T-helper 17 cell (primary cell): ENCODE data around the gene CDC42EP5. TPM values are rescaled to one million over a fixed set of nuclear protein-coding genes. Genes with fewer than 3 reads are reported as not detected.
A peak's percentile ranks its signal among the peaks of the same experiment; 100 is the strongest.

Source experiments
- ATAC-seq: fragments of 150-1000 bp; cut with Tn5 transposase; 2 replicates; pipeline ENCODE4 v1.10.0; 2021; ENCODE audit warnings: mild to moderate bottlenecking, moderate library complexity
- DNase-seq, 3 donors: peaks; one replicate each; pipeline versions ENCODE4 v3.0.0 to v3.0.0-alpha.2; 2020 to 2021
- H3K9me3 ChIP-seq: one replicate; pipeline ENCODE4 v1.7.0; 2013; ENCODE audit warnings: low read length, mild to moderate bottlenecking; ENCODE audit not compliant: control insufficient read depth, poor library complexity, severe bottlenecking
- H3K27ac Mint-ChIP-seq: one replicate; pipeline ENCODE4 v1.8.0; 2022; ENCODE audit warnings: mild to moderate bottlenecking, moderate library complexity, mixed read lengths
- H3K27me3 Mint-ChIP-seq: one replicate; pipeline ENCODE4 v1.8.0; 2022; ENCODE audit warnings: mixed read lengths
- H3K36me3 Mint-ChIP-seq: one replicate; pipeline ENCODE4 v1.8.0; 2022; ENCODE audit warnings: low read depth, mixed read lengths
- H3K4me1 Mint-ChIP-seq: one replicate; pipeline ENCODE4 v1.8.0; 2022; ENCODE audit warnings: mild to moderate bottlenecking, mixed read lengths
- H3K4me3 Mint-ChIP-seq: one replicate; pipeline ENCODE4 v1.8.0; 2022; ENCODE audit warnings: mild to moderate bottlenecking, moderate library complexity, mixed read lengths
- total RNA-seq, 4 donors: library from RNA in 2 of 4; stranded (reverse) in 2 of 4; gene quantifications; one replicate each; pipeline ENCODE4 v1.2.3 and lab custom pipeline; 2022 to 2026

Gene CDC42EP5
- total RNA-seq, 2 donors from 2014 or later, result not detected

GRCh38 chr19:54418930-54419800 is 53.9 kb downstream of the CDC42EP5 start:
- ATAC-seq, result no peak
- no peak for DNase-seq
- Mint-ChIP-seq H3K36me3 (peaks cover 13% of the 10 kb centered on the region), H3K4me3 (no peak overlapping the region), H3K27me3 (peaks cover 40% of the 10 kb centered on the region), H3K27ac (no peak overlapping the region), H3K4me1 (peaks cover 19% of the 10 kb centered on the region)
- H3K9me3 ChIP-seq, result no peaks in the 10 kb centered on the region

- H3K27me3 Mint-ChIP-seq, result peaks cover 34% of the 10 kb centered on the region
- DNase-seq, result no peak
Observed at GRCh38 chr19:54418030-54418929, 54.8 kb downstream of the CDC42EP5 start.

DNA sequence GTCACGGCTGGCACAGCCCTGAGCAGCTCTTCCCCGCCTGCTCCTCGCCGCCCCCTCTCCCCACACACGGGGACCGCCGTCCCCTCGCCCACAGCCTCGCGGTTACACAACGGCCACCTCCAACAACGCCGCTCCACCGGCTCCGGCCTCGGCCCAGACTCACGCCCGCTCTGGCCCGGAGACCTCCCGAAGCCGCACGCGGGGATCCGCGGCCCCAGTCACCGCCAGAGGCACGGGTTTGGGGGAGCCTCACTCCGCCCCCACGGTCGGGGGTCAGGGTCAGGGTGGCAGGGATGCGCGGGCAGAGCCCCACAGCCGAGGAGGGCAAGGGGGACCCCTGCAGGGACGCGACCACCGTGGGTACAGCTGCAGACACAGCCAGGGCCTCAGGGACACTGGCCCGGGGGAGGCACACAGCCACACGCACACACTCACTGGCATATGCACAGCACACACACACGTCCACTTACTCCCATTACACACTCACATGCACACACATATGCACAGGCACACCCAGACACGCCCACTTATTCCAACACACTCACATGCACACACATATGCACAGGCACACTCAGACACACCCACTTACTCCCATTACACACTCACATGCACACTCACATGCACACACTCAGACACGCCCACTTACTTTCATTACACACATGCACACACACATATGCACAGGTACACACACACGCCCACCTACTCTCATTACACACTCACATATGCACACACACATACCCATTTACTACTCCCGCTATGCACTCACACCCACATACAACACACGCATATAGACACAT is 56.2 kb downstream of the CDC42EP5 start:
- H3K9me3 ChIP-seq, result no peaks in the 10 kb centered on the region
- H3K36me3 Mint-ChIP-seq, result peaks cover 13% of the 10 kb centered on the region
- H3K27me3 Mint-ChIP-seq, result peaks cover 34% of the 10 kb centered on the region
- DNase-seq, result no peak
- ATAC-seq, result no peak
- H3K4me3 Mint-ChIP-seq, result no peak overlapping the region
- no peak overlapping the region for H3K27ac Mint-ChIP-seq
- H3K4me1 Mint-ChIP-seq, result peaks cover 19% of the 10 kb centered on the region

More at GRCh38 chr19:54418030-54418929, 54.8 kb downstream of the CDC42EP5 start:
- no peaks in the 10 kb centered on the region for H3K9me3 ChIP-seq
- peaks cover 15% of the 10 kb centered on the region for H3K36me3 Mint-ChIP-seq
- peak overlapping the region; percentile 92 for H3K4me3 Mint-ChIP-seq
- H3K27ac Mint-ChIP-seq, result peak overlapping the region; percentile 82
- peaks cover 19% of the 10 kb centered on the region for H3K4me1 Mint-ChIP-seq
- peak; percentile 73 for ATAC-seq

DNA sequence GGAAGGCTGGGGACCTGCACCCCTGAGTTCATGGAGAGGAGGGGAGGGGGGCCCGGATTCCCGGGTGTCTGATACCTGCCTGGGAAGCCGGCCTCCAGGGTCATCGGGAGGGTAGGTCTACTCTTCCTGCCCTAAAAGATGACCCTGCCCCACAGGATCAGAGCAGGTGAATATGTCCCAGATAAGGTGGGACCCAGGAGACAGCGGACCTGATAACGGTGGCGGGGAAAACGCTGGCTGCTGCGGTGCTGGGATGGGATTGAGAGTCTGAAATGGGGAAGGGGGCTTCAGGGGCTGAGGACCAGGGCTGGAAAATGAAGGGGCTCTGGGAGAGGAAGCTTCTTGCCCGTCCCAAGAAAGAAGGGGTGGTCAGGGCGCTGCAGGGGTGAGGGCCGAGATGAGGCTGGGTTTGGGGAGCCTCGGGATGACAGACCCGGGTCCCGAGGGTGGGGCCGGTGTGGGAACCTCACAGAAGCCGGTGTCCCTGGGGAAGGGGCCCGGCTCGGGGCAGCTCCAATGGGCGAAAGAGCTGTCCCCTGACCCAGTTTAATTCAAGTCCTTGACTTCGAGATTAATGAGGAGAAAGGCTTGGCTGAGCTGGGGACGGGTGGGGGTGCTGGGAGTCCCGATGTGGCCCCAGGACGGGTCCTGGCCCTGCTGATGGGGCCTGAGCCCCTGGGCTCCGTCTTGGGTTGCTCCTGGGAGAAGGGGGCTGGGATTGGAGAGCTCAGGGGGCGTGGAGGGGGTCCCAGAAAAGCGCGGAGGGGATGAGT is 57.0 kb downstream of the CDC42EP5 start:
- no peaks in the 10 kb centered on the region for H3K9me3 ChIP-seq
- DNase-seq (no peak), ATAC-seq (no peak)
- peaks cover 20% of the 10 kb centered on the region for H3K4me1 Mint-ChIP-seq
- H3K4me3 Mint-ChIP-seq, result no peak overlapping the region
- H3K36me3 Mint-ChIP-seq, result peaks cover 13% of the 10 kb centered on the region
- no peak overlapping the region for H3K27ac Mint-ChIP-seq
- H3K27me3 Mint-ChIP-seq, result peaks cover 34% of the 10 kb centered on the region

- Mint-ChIP-seq H3K27me3 (peaks cover 34% of the 10 kb centered on the region), H3K36me3 (peaks cover 13% of the 10 kb centered on the region), H3K4me1 (peaks cover 19% of the 10 kb centered on the region), H3K4me3 (peak within 1 kb of the TSS; percentile 32), H3K27ac (no peak within 1 kb of the TSS)
- ATAC-seq (peak; percentile 75), DNase-seq (peak in 1 of 3 donors; percentile 29)
- H3K9me3 ChIP-seq, result no peaks in the 10 kb centered on the region
Observed at GRCh38 chr19:54415208-54415900, 57.7 kb downstream of the CDC42EP5 start, which contains the start of gene TTYH1. Gene TTYH1 (plus strand): TSS chr19:54415464. CDS start chr19:54415553, 89 bp downstream.

Other genes with a start within 250 kb of the CDC42EP5 start
- gene LILRA6, start 230.5 kb downstream of the CDC42EP5 start, total RNA-seq, result 1 to 10 TPM in 1 of 2 donors, under 1 TPM in 1; 0.91 to 2.4 TPM
- under 1 TPM in 1 of 2 donors, not detected in 1; 0.20 TPM for gene LILRB5, start 216.0 kb downstream of the CDC42EP5 start, total RNA-seq
- 1 to 10 TPM; 1.5 to 6.3 TPM for gene LILRB2, start 192.2 kb downstream of the CDC42EP5 start, total RNA-seq
- gene LILRA5, start 160.1 kb downstream of the CDC42EP5 start, total RNA-seq, result 1 to 10 TPM; 1.1 to 3.5 TPM
- gene LILRA4, start 134.1 kb downstream of the CDC42EP5 start, total RNA-seq, result under 1 TPM in 1 of 2 donors, not detected in 1; 0.86 TPM
- 10 to 100 TPM; 21.5 to 22.2 TPM for gene LAIR1, start 108.4 kb downstream of the CDC42EP5 start, total RNA-seq
- not detected for gene TTYH1, start 57.8 kb downstream of the CDC42EP5 start, total RNA-seq
- gene LENG8, start 24.1 kb downstream of the CDC42EP5 start, total RNA-seq, result 100 to 1,000 TPM; 471 to 480 TPM
- gene LENG9, start 9.5 kb downstream of the CDC42EP5 start, total RNA-seq, result 1 to 10 TPM; 4.4 to 6.0 TPM
- gene LAIR2, start 29.5 kb upstream of the CDC42EP5 start, total RNA-seq, result 1 to 10 TPM in 1 of 2 donors, under 1 TPM in 1; 0.94 to 1.7 TPM
- gene LILRA2, start 100.5 kb upstream of the CDC42EP5 start, total RNA-seq, result 1 to 10 TPM in 1 of 2 donors, under 1 TPM in 1; 0.68 to 3.3 TPM
- gene LILRA1, start 120.3 kb upstream of the CDC42EP5 start, total RNA-seq, result 1 to 10 TPM in 1 of 2 donors, under 1 TPM in 1; 0.65 to 2.1 TPM
- 1 to 10 TPM in 1 of 2 donors, under 1 TPM in 1; 0.42 to 4.3 TPM for gene LILRB1, start 157.2 kb upstream of the CDC42EP5 start, total RNA-seq
- 1 to 10 TPM in 1 of 2 donors, under 1 TPM in 1; 0.47 to 1.9 TPM for gene LILRB4, start 189.7 kb upstream of the CDC42EP5 start, total RNA-seq